Right ventricle myocardium inferior (tissue), 1 donor: Measurements from ENCODE around the gene ANXA11. TPM values are rescaled to one million over a fixed set of nuclear protein-coding genes. Genes with fewer than 3 reads are reported as not detected.
"Not testable (repeated sequence)": the region's sequence is repeated elsewhere in the genome, so short reads cannot be mapped to it uniquely, and the experiment has no call there.

Experiments
- ATAC-seq: fragments of 200-7000 bp; cut with Tn5 transposase; one replicate; pipeline ENCODE4 v1.9.1; 2020; ENCODE audit warnings: mild to moderate bottlenecking, moderate library complexity
- DNase-seq: peaks from one replicate; pipeline ENCODE4 v3.0.0; 2021; ENCODE audit errors: missing footprints
- intact Hi-C: fragments of 100-400 bp; cut with DNase I; formaldehyde crosslinking; loops from one replicate; pipeline ENCODE4 v1.11.0; 2022
- total RNA-seq: library from RNA; stranded (reverse); fragmentation: NEBNext Ultra II Directional; extraction: Animal tissue kit (Norgen Biotek cat#: 25700); gene quantifications from one replicate; pipeline ENCODE4 v1.2.1, GENCODE V29; 2021
- donor health status: DM: no; HTN: yes; CAD: no; lungs with severe emphysema.

ANXA11 gene
- total RNA-seq, 1 donor from 2014 or later = 420 TPM

DNA sequence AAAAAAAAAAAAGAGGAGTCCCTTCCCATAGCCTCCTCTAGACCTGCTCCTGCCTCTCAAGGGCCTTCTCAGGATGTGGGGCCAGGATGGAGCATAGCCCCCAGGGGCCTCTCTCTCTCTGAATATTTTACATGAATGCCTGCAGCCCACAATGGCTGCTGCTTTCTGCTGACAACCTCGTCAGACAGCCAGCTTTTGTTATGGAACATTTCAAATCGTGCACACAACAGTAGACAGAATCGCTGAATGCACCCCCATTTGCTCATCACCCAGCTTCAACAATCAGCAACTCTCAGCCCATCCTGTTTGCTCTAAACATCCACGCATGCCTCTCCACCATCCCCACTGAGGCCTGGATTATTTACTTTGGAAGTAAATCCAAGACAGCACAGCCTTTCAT is 67.4 kb downstream of the ANXA11 start:
- no peak for ATAC-seq
- intact Hi-C loops = loop anchor here (5.0 kb wide), 1 partner anchor 81 kb away; no protein-coding TSS in a partner anchor
- no peak for DNase-seq

DNA sequence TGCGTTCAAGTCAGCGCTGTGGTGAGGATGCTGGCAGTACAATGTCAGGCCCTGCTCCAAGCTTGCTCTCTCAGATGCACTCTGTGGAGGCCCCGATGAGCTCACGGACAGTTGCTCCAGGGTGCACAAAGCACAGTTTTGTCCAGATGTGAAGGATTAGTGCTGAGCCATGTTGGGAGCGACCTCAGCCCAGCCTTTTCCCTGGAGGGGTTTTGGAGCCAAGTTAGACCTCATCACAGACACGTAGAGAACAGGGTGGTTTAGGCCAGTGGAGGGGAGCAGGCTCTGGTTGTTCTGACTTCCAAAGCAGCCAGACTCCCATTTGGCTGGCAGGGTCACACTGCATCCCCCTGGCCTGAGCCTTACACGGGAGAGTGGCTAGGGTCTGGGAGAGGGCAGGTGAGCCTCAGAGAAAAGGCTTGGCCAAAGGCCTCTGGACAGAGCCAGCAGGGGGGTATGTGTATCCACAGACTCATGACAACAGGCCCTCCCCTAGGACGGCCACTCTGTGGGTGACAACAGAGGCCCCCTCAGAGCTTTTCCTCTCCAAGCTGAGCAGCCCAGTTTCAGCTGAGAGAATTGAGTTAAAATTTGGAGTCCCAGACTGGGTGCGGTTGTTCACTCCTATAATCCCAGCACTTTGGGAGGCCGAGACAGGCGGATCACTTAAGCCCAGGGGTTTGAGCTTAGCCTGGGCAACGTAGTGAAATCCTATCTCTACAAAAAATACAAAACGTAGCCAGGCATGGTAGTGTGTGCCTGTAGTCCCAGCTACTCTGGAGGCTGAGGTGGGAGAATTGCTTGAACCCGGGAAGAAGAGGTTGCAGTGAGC is 68.1 kb downstream of the ANXA11 start:
- DNase-seq = peak; percentile 82
- ATAC-seq = peak; percentile 75
- intact Hi-C loops = loop anchor here (5.0 kb wide), 1 partner anchor 80 kb away; no protein-coding TSS in a partner anchor

DNA sequence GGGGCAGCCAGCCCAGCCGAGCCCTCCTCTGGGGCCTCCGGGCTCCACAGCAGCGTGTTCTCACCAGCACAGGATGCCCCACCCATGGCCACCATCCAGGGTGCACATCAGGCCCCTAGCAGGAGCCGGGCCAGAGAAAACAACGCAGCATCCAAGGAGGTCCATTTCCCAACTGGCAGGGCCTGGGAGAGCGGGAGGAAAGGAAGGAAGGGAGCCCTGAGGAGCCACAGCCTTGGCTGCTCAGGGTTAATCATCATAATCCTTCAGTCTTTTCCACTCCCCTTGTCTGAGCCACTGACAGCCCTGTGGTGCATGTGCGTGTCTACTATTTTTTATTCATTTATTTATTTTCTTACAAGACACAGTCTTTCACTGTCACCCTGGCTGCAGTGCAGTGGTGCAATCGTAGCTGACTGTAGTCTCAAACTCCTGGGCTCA is 69.2 kb downstream of the ANXA11 start:
- intact Hi-C loops = loop anchor here (5.0 kb wide), 1 partner anchor 79 kb away; no protein-coding TSS in a partner anchor
- ATAC-seq = peak; percentile 78
- DNase-seq = peak; percentile 96

DNA sequence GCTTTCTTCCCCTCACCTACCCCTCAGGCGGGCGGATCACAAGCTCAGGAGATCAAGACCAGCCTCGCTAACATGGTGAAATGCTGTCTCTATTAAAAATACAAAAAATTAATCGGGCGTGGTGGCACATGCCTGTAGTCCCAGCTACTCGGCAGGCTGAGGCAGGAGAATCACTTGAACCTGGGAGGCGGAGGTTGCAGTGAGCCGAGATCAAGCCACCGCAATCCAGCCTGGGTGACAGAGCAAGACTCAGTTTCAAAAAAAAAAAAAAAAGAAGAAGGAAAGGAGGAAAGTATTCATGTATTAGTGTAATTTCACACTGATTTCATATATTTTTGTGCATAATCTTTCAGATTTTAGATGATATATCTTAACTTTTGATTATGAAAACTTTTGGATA is 71.7 kb downstream of the ANXA11 start:
- DNase-seq, ATAC-seq: not testable (repeated sequence)
- intact Hi-C loops = loop anchor here (2.0 kb wide), 1 partner anchor 55 kb away; the partner anchor contains the start of gene TMEM254

DNA sequence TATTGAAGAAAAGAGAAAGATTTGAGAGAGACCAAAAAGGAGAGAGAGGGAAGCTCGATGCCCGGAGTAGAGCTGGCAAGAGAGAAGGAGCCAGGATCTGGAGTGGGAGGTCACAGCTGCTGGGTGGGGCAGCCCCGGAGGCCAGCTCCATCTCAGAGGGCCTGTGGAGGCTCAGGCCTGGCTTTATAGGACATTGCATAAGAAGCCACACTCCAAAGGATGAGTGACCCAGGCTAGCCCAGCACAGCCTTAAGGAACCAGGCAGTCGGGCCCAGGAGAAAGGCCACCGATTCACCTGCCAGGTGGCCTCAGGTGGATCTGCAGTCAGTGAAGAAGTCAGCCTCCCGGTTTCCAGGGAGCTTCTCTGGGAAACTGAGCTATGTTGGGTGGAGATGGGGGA is 72.1 kb downstream of the ANXA11 start:
- DNase-seq (peak; percentile 77), ATAC-seq (peak; percentile 21)
- intact Hi-C loops = loop anchor here (2.0 kb wide), 1 partner anchor 54 kb away; the partner anchor contains the start of gene TMEM254

DNA sequence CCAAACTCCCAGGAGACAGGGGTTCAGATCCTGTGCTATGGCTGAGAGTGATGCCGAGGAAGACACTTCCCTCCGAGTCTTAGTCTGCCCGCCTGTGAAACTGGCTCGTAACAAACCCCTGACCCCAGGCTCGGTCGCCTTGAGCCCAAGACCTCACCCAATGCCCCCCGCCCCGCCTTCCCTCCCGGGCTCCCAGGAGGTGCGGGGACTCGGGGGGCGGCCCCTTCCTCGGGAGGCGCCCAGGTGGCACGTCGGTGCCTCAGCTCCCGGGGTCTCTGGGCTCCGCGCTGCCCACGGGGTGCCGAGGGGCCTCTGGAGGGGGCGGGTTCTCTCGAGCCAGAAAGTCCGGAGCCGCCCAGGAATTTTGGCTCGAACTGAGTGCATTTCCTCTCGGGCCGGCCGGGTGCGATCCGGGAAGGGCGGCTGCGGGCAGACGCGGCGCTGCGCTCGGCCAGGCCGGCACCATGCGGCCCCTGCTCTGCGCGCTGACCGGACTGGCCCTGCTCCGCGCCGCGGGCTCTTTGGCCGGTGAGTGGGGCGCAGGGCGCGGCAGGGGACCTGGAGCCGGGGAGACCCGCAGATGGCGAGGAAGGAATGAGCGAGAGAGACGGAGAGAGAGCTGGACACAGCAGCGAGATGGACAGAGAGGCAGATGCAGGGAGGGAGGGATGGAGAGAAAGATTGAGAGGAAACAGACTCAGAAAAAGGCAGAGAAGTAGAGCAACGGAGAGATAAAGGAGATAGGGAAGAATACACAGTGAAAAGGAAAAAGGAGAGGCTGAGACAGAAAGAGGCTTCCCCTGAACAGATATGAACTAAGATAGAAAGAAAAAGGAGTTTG is 72.8 kb downstream of the ANXA11 start, which contains the start of gene PLAC9:
Gene PLAC9, plus strand, starts transcription at position 432 of the 841 bp plus-strand sequence. Its CDS starts 33 bp downstream, at position 465.
- intact Hi-C loops = loop anchor here (2.0 kb wide), 1 partner anchor 54 kb away; the partner anchor contains the start of gene TMEM254
- peak; percentile 79 for DNase-seq
- ATAC-seq = peak; percentile 38

DNA sequence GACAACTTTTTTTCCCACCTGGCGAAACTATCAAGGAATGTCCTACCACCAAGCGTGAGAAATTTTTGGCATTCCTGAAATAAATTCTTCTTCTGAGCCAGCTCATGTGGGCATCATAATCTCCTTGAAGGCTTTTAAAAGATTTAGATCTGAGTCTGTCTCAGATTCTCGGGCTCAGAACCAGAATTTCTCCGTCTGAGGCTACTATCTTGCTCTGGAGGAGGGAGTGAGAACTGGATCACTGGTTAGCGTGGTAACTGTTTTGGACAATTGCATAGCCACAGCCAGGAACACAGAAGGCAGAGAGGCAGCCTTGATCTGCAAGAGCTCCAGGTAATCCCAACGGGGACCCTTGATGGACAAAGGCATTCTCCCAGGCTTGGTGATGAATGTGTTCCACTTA is 73.8 kb downstream of the ANXA11 start:
- no peak for DNase-seq
- intact Hi-C loops = no loop called here
- ATAC-seq = no peak

DNA sequence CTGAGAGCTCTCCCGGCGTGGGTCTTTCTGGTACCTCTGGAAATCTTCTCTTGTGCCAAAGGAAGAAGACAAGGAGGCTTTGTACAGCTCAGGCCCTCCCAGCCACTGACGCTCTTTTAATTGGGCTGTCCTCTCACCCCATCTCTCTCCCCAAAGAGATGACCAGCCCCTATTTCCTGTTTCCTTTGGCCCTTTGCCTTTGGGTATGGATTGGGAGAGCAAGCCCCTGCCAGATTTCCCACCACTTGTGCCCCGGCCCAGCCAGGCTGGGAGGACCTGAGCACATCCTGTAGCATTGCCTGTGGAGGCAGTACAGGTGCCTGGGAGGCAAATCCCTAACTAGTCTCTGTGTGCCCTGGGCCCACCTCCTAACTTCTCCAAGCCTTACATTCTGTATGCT is 78.5 kb downstream of the ANXA11 start:
- intact Hi-C loops = no loop called here
- ATAC-seq (peak; percentile 87), DNase-seq (no peak)

DNA sequence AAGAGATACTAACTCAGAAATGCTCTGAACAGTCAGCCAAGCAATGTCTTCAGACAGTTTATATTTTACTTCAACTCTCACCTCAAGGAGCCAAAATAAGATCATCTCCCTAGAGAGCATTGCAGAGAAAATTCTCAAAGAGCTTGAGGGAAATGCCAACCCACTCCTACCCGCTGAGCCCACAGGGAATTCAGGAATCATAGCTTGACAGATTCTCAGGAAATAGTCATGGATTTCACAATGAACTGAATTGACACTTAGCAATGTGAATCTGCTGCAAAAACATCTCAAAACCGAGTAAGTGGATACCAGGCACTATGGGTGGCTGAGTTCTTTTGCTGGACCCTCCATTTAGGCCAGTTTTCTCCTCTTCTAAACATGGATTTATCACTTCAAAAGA is 82.6 kb downstream of the ANXA11 start:
- no peak for DNase-seq
- no peak for ATAC-seq
- intact Hi-C loops = no loop called here

DNA sequence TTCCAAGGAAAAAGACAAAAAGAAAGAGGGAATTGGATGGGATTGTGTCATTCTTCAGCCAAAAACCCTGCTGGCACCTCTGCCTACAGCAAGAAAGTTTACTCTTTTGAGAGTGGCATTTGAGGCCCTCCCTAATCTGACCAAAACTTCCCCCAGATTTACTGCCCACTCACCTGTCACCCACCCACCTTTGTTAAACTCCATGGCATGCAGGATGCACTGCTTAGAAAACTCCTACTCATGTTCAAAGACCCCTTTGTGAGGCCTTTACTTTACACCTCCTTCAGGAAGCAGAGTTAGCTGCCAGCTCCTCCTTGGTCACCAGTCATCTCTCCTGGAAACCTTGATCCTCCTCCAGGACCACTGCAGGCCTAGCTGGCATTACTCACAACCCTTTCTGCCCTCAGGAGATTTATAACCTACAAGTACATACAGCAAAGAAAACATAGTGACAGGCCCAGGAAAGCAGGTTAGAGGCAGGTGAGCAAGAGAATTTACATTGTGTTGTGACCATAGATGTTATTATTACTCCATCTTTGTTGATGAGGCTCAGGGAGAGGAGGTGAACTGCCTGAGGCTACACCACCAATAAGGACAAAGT is 83.1 kb downstream of the ANXA11 start:
- ATAC-seq (no peak), DNase-seq (no peak)
- intact Hi-C loops = no loop called here

DNA sequence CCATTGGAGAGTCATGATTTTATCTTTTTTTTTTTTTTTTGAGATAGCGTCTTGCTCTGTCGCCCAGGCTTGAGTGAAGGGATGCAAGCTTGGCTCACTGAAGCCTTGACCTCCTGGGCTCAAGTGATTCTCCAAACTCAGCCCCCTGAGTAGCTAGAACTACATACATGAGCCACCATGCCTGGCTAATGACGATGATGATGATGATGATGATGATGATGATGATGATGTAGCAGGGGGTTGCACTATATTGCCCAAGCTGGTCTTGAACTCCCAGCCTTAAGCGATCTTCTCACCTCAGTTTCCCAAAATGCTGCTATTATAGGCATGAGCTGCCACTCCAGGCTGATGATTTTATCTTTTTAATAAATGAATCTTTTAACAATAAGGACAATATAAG is 86.7 kb downstream of the ANXA11 start:
- intact Hi-C loops = no loop called here

DNA sequence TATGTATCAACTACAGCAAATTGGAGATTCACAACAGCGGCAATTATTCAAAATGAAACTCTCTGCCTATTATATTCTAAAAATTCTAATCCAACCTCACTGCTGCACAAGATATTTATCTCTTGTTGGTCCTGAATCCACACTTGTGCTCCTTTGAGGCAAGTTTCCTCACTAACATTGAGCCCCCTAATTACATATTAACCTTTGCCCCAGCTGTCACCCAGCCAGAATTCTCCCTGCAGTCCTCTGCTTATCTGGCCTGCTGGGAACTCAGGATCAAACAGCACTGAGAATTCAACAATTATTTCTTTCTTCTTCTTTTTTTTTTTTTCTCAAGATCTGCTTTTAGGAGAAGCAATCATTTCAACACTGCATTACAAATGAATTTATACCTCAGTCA is 94.4 kb downstream of the ANXA11 start:
- intact Hi-C loops = no loop called here
- no peak for DNase-seq
- peak; percentile 34 for ATAC-seq

More for the DNA sequence above, 86.7 kb downstream of the ANXA11 start:
- no peak for DNase-seq
- ATAC-seq = no peak

DNA sequence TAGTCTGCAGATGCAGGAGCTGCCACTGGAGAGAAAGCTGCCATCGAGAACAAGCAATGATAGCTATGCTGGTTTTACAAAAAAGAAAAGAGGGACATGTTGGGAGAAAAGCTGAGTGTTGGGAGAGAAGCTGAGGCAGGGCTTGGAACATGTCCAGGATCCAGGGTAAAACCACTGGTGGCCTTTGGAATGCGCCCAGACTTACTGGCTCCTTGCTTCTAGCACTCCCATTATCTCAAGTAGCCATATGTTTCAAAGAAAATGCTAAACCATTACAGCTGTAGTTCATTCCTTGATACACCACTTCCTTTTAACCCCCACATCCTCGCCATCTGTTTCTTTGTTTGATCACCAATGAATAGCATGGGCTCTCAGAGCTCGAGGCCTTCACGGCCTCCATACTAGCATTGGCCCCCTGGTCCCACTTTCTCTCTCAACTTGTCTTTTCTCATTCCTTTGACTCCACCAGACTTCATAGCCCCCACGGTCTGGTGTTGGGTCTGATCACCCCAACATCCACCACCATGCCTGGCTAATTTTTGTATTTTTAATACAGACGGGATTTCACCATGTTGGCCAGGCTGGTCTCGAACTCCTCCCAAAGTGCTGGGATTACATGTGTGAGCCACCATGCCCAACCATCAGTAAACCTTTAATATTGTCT is 96.6 kb downstream of the ANXA11 start:
- ATAC-seq (no peak), DNase-seq (no peak)
- intact Hi-C loops = no loop called here

DNA sequence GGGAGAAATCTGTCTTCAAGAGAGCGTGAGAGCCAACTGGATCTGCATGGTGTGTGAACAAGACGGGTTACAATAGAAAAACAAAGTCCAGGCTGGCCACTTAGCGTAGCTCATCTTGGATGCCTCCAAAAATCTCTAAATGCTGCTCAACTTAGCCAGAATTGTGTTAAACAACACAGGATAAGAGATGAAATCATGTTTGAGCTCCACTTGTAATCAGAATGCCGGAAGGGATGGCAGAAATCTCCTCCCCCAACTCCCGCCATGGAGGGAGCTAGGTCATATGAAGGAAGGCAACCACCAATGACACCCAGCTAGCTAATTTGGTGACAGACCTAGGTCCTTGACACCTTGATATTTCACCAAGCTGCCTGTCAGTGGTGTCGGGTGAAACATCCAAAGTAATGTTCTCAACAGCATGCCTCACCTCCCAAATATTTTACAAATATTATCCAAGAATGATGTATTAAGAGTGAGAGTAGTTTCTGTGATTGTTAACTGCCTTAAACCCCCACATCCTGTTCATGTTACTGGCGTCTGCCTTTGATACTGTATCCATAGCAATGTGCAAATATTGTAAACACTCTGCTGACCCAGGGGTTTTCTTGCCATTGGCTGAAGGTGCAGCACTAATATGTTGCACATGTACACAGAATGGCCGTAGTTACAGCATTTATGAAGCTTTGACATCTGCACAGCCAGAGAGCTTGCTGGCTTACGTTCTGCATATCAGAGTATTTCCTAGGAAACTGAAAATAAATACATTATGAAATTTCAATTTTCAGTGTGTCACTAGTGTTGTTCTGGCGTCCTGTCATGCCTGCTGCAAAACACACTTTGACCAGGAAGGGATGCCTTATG is 101.0 kb downstream of the ANXA11 start:
- ATAC-seq (peak; percentile 79), DNase-seq (no peak)
- intact Hi-C loops = no loop called here
